Heart right ventricle (tissue), 16 donors: Measurements from ENCODE around the gene BEX3. TPM values are rescaled to one million over a fixed set of nuclear protein-coding genes. Genes with fewer than 3 reads are reported as not detected.

Experiments used
- ATAC-seq, 8 donors: fragments of 200-7000 bp; cut with Tn5 transposase; one replicate each; pipeline ENCODE4 v1.9.1; 2020; ENCODE audit warnings: mild to moderate bottlenecking in 8 of 8, moderate library complexity in 8 of 8, moderate number of reproducible peaks in 1 of 8
- DNase-seq, 2 donors: peaks; one replicate each; pipeline ENCODE4 v3.0.0-alpha.2; 2020
- H3K27ac ChIP-seq, 10 donors: fragments of 200-600 bp; sonication (generic) in 2 of 10; one replicate each; pipeline versions ENCODE4 v1.5.0 to v1.8.0; 2020 to 2022; ENCODE audit warnings: mild to moderate bottlenecking in 3 of 10
- H3K27me3 ChIP-seq, 7 donors: fragments of 200-600 bp; one replicate each; pipeline ENCODE4 v1.8.0; 2021 to 2022; ENCODE audit warnings: mild to moderate bottlenecking in 2 of 7
- H3K36me3 ChIP-seq, 9 donors: fragments of 200-600 bp; sonication (generic) in 1 of 9; one replicate each; pipeline versions ENCODE4 v1.5.0 to v1.8.0; 2020 to 2022; ENCODE audit warnings: mild to moderate bottlenecking in 2 of 9
- H3K4me1 ChIP-seq, 9 donors: fragments of 200-600 bp; sonication (generic) in 1 of 9; one replicate each; pipeline versions ENCODE4 v1.5.0 to v1.8.0; 2020 to 2022; ENCODE audit warnings: mild to moderate bottlenecking in 4 of 9
- H3K4me3 ChIP-seq, 10 donors: fragments of 200-600 bp; sonication (generic) in 2 of 10; one replicate each; pipeline versions ENCODE4 v1.5.0 to v1.8.0; 2020 to 2022; ENCODE audit warnings: mild to moderate bottlenecking in 7 of 10, moderate library complexity in 2 of 10
- H3K9me3 ChIP-seq, 11 donors: fragments of 200-600 bp in 10 of 11; sonication (generic) in 2 of 11; one replicate each; pipeline versions ENCODE4 v1.5.0 to v1.8.0; 2013 to 2022; ENCODE audit warnings: mild to moderate bottlenecking in 2 of 11, control low read depth in 1 of 11, moderate library complexity in 1 of 11
- CTCF ChIP-seq, 9 donors: fragments of 200-600 bp; sonication (generic) in 2 of 9; IDR thresholded peaks; one replicate each; pipeline versions ENCODE4 v1.5.0 to v1.8.0; 2021 to 2022; ENCODE audit warnings: antibody characterized with exemption in 9 of 9, mild to moderate bottlenecking in 5 of 9, moderate library complexity in 1 of 9
- WGBS, 2 donors: extraction: QIAGEN DNeasy Blood & Tissue Kit; methylation state at CpG; one replicate each; pipeline ENCODE4 v1.1.7; 2013; ENCODE audit warnings: inconsistent platforms in 1 of 2; 5-methylcytosine and 5-hydroxymethylcytosine counted together
- intact Hi-C, 10 donors: fragments of 100-400 bp; cut with DNase I; formaldehyde crosslinking; loops; one replicate each; pipeline versions ENCODE4 v1.11.1 to v1.14.2; 2022
- polyA plus RNA-seq, 2 donors: library from polyadenylated mRNA; stranded (reverse); fragments of 200-250 nt; gene quantifications; one replicate each; pipeline ENCODE4 v1.2.3, GENCODE V29; 2013
- total RNA-seq, 10 donors: library from RNA; stranded (reverse); fragmentation: NEBNext Ultra II Directional in 3 of 10; extraction: Animal tissue kit (Norgen Biotek cat#: 25700) in 3 of 10; gene quantifications; one replicate each; pipeline versions ENCODE4 v1.2.1 to v1.2.4, GENCODE V29; 2021 to 2023
- donor health status: Arrhythmogenic right ventricular cardiomyopathy.
- donor health status: ischemic (EF 13 %, LVEDD 7.1; RV severe dilation, severe dysfunction).
- donor health status: healthy with polysubstance abuse.
- donor health status: DM: no; HTN: yes; CAD: no.
- donor health status: DM: no; HTN: no; CAD: no.
- donor health status: ischemic (EF 25% LVEDD 6.9; RV normal size, moderate dysfunction).
- donor health status: ischemic (EF 25% LVEDD 5.7; RV mildly dilated, moderate dysfunction).
- donor health status: healthy.
- donor health status: DM: yes; HTN: yes; CAD: no.
- donor health status: Ischemic cardiomyopathy.
- donor health status: ischemic (EF 35%, LVEDD 5.7; RV mildly dilated, moderate dysfunction).
- donor health status: nonischemic (EF 11% LVEDD 7.7; RV severe dilation, severe dysfunction).
- donor health status: DM: yes; HTN: yes; CAD: no.
- donor health status: PGD.
- donor health status: ischemic (EF 29% LVEDD 5.4; RV normal size, mild dysfunction).
- donor health status: nonischemic (EF 23%, LVEDD 6.1; RV moderate dilation, normal function).

BEX3 gene
- total and polyA plus RNA-seq, 12 donors: 45.3 to 158 (median 132) TPM

GRCh38 chrX:103373581-103373980 lies 2.8 kb upstream of the BEX3 start:
- H3K27ac ChIP-seq: no peak overlapping the region
- peaks cover 0 to 13% (median 0%) of the 10 kb centered on the region in 7 donors for H3K27me3 ChIP-seq
- no peak overlapping the region for H3K4me3 ChIP-seq
- no peaks in the 10 kb centered on the region for H3K36me3 ChIP-seq
- intact Hi-C loops: no loop called here
- ATAC-seq: no peak
- WGBS, 2 donors: 94% methylated on average over 3 of the region's 3 CpGs
- H3K9me3 ChIP-seq: no peaks in the 10 kb centered on the region
- no peak for DNase-seq
- peaks cover 0 to 9% (median 0%) of the 10 kb centered on the region in 9 donors for H3K4me1 ChIP-seq
- TF ChIP-seq CTCF (IDR thresholded peaks at IDR 0.05): no peak

GRCh38 chrX:103376979-103377324 lies 614 bp downstream of the BEX3 start:
- H3K4me3 ChIP-seq: peak overlapping the region; percentile 66 to 77 (median 70)
- peak overlapping the region; percentile 42 to 83 (median 79) for H3K27ac ChIP-seq
- intact Hi-C loops: no loop called here
- 0 to 1% methylated on average over 12 to 19 of the region's 19 CpGs for WGBS, 2 donors
- no peak for TF ChIP-seq CTCF (IDR thresholded peaks at IDR 0.05)
- H3K36me3 ChIP-seq: peaks cover 0 to 4% (median 0%) of the 10 kb centered on the region in 9 donors
- no peaks in the 10 kb centered on the region for H3K9me3 ChIP-seq
- ATAC-seq: peak; percentile 51 to 86 (median 74)
- peak in 1 of 2 donors; percentile 7 for DNase-seq
- H3K27me3 ChIP-seq: peaks cover 0 to 3% (median 0%) of the 10 kb centered on the region in 7 donors
- H3K4me1 ChIP-seq: peaks cover 0 to 9% (median 0%) of the 10 kb centered on the region in 9 donors

- no peak for ATAC-seq
- intact Hi-C loops: no loop called here
These were observed 2.7 kb downstream of the BEX3 start for GRCh38 chrX:103378990-103379389.

GRCh38 chrX:103382877-103383276 lies 6.5 kb downstream of the BEX3 start:
- Histone ChIP-seq H3K9me3 (no peaks in the 10 kb centered on the region), H3K4me1 (peaks cover 0 to 2% (median 0%) of the 10 kb centered on the region in 9 donors), H3K27me3 (peaks cover 0 to 17% (median 0%) of the 10 kb centered on the region in 7 donors), H3K27ac (no peak overlapping the region), H3K4me3 (no peak overlapping the region), H3K36me3 (peaks cover 0 to 4% (median 0%) of the 10 kb centered on the region in 9 donors)
- ATAC-seq: no peak
- intact Hi-C loops: no loop called here
- TF ChIP-seq CTCF (IDR thresholded peaks at IDR 0.05): no peak
- WGBS, 2 donors: 90 to 98% methylated on average over 1 of the region's 1 CpG
- no peak for DNase-seq

More at GRCh38 chrX:103378990-103379389, 2.7 kb downstream of the BEX3 start:
- 74 to 87% methylated on average over 2 of the region's 2 CpGs for WGBS, 2 donors
- DNase-seq: no peak
- H3K27ac ChIP-seq: no peak overlapping the region
- no peaks in the 10 kb centered on the region for H3K9me3 ChIP-seq
- no peak for TF ChIP-seq CTCF (IDR thresholded peaks at IDR 0.05)
- H3K4me3 ChIP-seq: no peak overlapping the region
- peaks cover 0 to 9% (median 0%) of the 10 kb centered on the region in 9 donors for H3K4me1 ChIP-seq
- H3K27me3 ChIP-seq: peaks cover 0 to 5% (median 0%) of the 10 kb centered on the region in 7 donors
- peaks cover 0 to 4% (median 0%) of the 10 kb centered on the region in 9 donors for H3K36me3 ChIP-seq
